ENCODE data around the gene ZNF280D. TPM values are rescaled to one million over a fixed set of nuclear protein-coding genes. Genes with fewer than 3 reads are reported as not detected.

Gene ZNF280D
- total and polyA plus RNA-seq, 12 donors = 16.9 to 67.5 (median 46.1) TPM

DNA sequence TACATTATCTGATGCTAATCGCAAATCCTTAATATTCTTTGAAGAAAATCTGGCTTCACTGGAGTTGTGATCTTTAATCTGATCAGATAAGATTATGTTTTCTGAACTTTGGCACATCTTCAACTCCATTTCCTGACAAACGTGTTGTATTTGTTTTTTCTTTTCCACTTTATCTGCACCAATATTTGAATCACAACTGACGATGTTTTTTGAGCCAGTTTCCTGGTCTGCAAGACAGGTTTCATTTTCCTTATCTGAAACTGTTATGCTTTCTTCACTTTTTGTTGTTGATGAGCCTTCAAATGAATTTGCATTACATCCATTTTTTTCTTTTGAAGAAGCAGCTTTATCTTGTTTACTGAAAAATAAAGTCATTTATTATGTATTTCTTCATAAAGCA, 101.5 kb downstream of the ZNF280D start:
- TF ChIP-seq, protein P1, sequence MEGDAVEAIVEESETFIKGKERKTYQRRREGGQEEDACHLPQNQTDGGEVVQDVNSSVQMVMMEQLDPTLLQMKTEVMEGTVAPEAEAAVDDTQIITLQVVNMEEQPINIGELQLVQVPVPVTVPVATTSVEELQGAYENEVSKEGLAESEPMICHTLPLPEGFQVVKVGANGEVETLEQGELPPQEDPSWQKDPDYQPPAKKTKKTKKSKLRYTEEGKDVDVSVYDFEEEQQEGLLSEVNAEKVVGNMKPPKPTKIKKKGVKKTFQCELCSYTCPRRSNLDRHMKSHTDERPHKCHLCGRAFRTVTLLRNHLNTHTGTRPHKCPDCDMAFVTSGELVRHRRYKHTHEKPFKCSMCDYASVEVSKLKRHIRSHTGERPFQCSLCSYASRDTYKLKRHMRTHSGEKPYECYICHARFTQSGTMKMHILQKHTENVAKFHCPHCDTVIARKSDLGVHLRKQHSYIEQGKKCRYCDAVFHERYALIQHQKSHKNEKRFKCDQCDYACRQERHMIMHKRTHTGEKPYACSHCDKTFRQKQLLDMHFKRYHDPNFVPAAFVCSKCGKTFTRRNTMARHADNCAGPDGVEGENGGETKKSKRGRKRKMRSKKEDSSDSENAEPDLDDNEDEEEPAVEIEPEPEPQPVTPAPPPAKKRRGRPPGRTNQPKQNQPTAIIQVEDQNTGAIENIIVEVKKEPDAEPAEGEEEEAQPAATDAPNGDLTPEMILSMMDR (IDR thresholded peaks at IDR 0.05) = no peak
- no peak for TF ChIP-seq POLR2A (IDR thresholded peaks at IDR 0.05)
- no peaks in the 10 kb centered on the region for H3K27me3 ChIP-seq
- H3K36me3 ChIP-seq (replicated peaks in 1 of 2) = peaks cover 0 to 7% of the 10 kb centered on the region in 2 donors
- H3K9me3 ChIP-seq (replicated peaks in 1 of 3) = no peaks in the 10 kb centered on the region
- H3K4me3 ChIP-seq = no peak overlapping the region
- WGBS, 4 donors = 40 to 48% (median 44%) methylated on average over 3 of the region's 3 CpGs
- DNase-seq = no peak
- H3K27ac ChIP-seq = no peak overlapping the region
- intact Hi-C loops (cut with DNase I) = loop anchor here in 1 of 2 donors (10.0 kb wide), 1 partner anchor 103 kb away; the partner anchor contains the start of gene ZNF280D
- peaks cover 0 to 5% of the 10 kb centered on the region in 2 donors for H3K4me1 ChIP-seq (replicated peaks in 1 of 2)

DNA sequence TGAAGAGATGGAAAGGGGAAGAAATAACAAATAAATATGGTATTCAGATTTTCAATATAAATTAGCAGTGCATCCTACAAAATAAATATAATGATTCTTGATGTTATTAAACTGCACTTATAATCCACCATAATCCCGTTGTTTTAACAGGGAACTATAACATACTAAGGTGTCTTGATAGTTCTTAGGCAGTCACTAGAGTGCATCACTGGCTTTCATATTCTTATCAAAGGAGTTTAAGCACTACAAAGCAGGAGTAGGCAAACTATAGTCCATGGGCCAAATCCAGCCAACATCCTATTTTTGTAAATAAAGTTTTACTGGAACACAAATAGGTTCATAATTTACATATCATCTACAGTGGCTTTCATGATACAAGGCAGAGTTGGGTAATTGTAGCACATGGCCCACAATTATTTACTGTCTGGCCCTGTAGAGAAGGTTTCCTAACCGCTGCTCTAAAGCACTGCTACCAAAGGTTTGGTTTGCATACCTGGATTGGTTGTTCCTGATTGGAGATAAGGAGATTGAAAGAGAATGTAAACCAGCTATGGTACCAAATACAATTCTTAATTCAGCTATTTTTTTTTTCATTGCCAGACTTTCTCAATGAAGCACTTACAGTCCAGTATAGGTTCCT, 104.3 kb downstream of the ZNF280D start:
- intact Hi-C loops (cut with DNase I) = no loop called here
- no peaks in the 10 kb centered on the region for H3K27me3 ChIP-seq
- no peak overlapping the region for H3K27ac ChIP-seq
- H3K4me1 ChIP-seq (replicated peaks in 1 of 2) = peaks cover 0 to 5% of the 10 kb centered on the region in 2 donors
- no peak overlapping the region for H3K4me3 ChIP-seq
- TF ChIP-seq POLR2A (IDR thresholded peaks at IDR 0.05) = no peak
- TF ChIP-seq, protein P1 (IDR thresholded peaks at IDR 0.05) = no peak
- DNase-seq = no peak
- H3K36me3 ChIP-seq (replicated peaks in 1 of 2) = peaks cover 0 to 7% of the 10 kb centered on the region in 2 donors
- 92 to 98% (median 96%) methylated on average over 2 of the region's 2 CpGs for WGBS, 4 donors
- no peaks in the 10 kb centered on the region for H3K9me3 ChIP-seq (replicated peaks in 1 of 3)

DNA sequence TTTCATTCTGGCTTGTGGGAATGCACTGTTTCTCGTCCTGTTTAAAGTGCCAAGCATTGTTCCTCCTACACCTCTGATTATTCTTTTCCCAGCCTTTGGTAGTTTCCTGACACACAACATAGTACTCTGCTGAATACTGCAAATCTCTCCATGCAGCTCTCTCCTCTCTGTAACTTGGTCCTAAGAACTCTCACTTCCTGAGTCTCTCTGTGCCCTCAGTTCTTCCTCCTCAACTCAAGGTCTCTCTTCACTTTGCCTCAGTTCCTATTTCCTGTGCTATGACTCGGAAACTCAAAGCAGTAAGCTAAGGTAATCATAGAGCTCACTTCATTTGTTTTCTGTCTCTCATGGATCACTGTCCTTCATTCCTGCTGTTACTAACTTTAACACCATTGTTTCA, 113.4 kb downstream of the ZNF280D start:
- Histone ChIP-seq H3K9me3 (replicated peaks in 1 of 3) (no peaks in the 10 kb centered on the region), H3K4me3 (no peak overlapping the region), H3K27me3 (no peaks in the 10 kb centered on the region), H3K27ac (no peak overlapping the region), H3K36me3 (replicated peaks in 1 of 2) (no peaks in the 10 kb centered on the region), H3K4me1 (replicated peaks in 1 of 2) (no peaks in the 10 kb centered on the region)
- 31 to 52% (median 41%) methylated on average over 2 of the region's 2 CpGs for WGBS, 4 donors
- DNase-seq = no peak
- no peak for TF ChIP-seq POLR2A (IDR thresholded peaks at IDR 0.05)
- TF ChIP-seq, protein P1 (IDR thresholded peaks at IDR 0.05) = no peak
- intact Hi-C loops (cut with DNase I) = no loop called here

DNA sequence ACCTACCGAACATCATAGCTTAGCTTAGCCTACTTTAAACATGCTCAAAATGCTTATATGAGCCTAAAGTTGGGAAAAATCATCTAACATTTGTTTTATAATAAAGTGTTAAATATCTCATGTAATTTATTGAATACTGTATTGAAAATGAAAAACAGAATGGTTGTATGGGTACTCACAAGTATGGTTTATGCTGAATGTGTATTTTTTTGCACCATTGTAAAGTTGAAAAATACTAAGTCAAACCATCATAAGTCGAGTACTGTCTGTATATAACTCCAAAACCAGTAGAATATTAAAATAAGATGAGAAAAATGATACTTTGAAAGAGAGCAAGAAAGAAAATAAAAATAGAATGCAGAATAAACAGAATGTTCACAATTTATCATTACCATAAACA, 115.7 kb downstream of the ZNF280D start:
- 89 to 98% (median 94%) methylated on average over 2 of the region's 2 CpGs for WGBS, 4 donors
- DNase-seq = no peak
- intact Hi-C loops (cut with DNase I) = no loop called here
- H3K27me3 ChIP-seq = no peaks in the 10 kb centered on the region
- H3K4me1 ChIP-seq (replicated peaks in 1 of 2) = no peaks in the 10 kb centered on the region
- no peaks in the 10 kb centered on the region for H3K36me3 ChIP-seq (replicated peaks in 1 of 2)
- H3K27ac ChIP-seq = no peak overlapping the region
- H3K9me3 ChIP-seq (replicated peaks in 1 of 3) = no peaks in the 10 kb centered on the region
- H3K4me3 ChIP-seq = no peak overlapping the region
- TF ChIP-seq POLR2A (IDR thresholded peaks at IDR 0.05) = no peak
- TF ChIP-seq, protein P1 (IDR thresholded peaks at IDR 0.05) = no peak

Data from adrenal gland (tissue), 12 donors.